Activated CD8-positive, alpha-beta memory T cell treated with anti-CD3 and anti-CD28 coated beads, Interleukin-2, amount 50 U/mL, for 1 hour (primary cell): ENCODE data around the gene ANKIB1.
"Not testable (repeated sequence)": the region's sequence is repeated elsewhere in the genome, so short reads cannot be mapped to it uniquely, and the experiment has no call there.

Experiments
- DNase-seq: peaks from one replicate; pipeline ENCODE4 v3.0.0-alpha.2; 2020; ENCODE audit errors: extremely low read depth

ANKIB1 gene

GRCh38 chr7:92409357-92409756, 163.6 kb downstream of the ANKIB1 start:
- no peak for DNase-seq

- DNase-seq = not testable (repeated sequence)
Measured at GRCh38 chr7:92410162-92410561, 164.4 kb downstream of the ANKIB1 start.

GRCh38 chr7:92412745-92413144, 167.0 kb downstream of the ANKIB1 start:
- no peak for DNase-seq

- no peak for DNase-seq
Measured at GRCh38 chr7:92413550-92413949, 167.8 kb downstream of the ANKIB1 start.

- no peak for DNase-seq
Measured at GRCh38 chr7:92415225-92415624, 169.5 kb downstream of the ANKIB1 start.

- no peak for DNase-seq
Measured at GRCh38 chr7:92417913-92418312, 172.1 kb downstream of the ANKIB1 start.

- no peak for DNase-seq
Measured at GRCh38 chr7:92421676-92422435, 176.1 kb downstream of the ANKIB1 start.

GRCh38 chr7:92422926-92423325, 177.2 kb downstream of the ANKIB1 start:
- no peak for DNase-seq

GRCh38 chr7:92423710-92424131, 177.9 kb downstream of the ANKIB1 start:
- DNase-seq = no peak

GRCh38 chr7:92425311-92425947, 179.7 kb downstream of the ANKIB1 start:
- no peak for DNase-seq

- DNase-seq = no peak
Measured at GRCh38 chr7:92427193-92427592, 181.4 kb downstream of the ANKIB1 start.

- no peak for DNase-seq
Measured at GRCh38 chr7:92432299-92432946, 186.6 kb downstream of the ANKIB1 start.

- no peak for DNase-seq
Measured at GRCh38 chr7:92433019-92433418, 187.2 kb downstream of the ANKIB1 start.

- DNase-seq = no peak
Measured at GRCh38 chr7:92435542-92435941, 189.8 kb downstream of the ANKIB1 start.

- DNase-seq = no peak
Measured at GRCh38 chr7:92436612-92437445, 191.1 kb downstream of the ANKIB1 start.

GRCh38 chr7:92437956-92438491, 192.2 kb downstream of the ANKIB1 start:
- no peak for DNase-seq

- DNase-seq = not testable (repeated sequence)
Measured at GRCh38 chr7:92442720-92443119, 196.9 kb downstream of the ANKIB1 start.

GRCh38 chr7:92446869-92447344, 201.1 kb downstream of the ANKIB1 start:
- DNase-seq = peak; percentile 54

GRCh38 chr7:92447345-92448204, 201.8 kb downstream of the ANKIB1 start, which contains the start of gene GATAD1:
GATAD1 (plus strand) TSS chr7:92447482; CDS start chr7:92447730, 248 bp downstream.
- no peak for DNase-seq

GRCh38 chr7:92448205-92448747, 202.5 kb downstream of the ANKIB1 start:
- peak; percentile 35 for DNase-seq
